Small intestine (tissue), 7 donors: ENCODE results near the gene TCP11. TPM values are rescaled to one million over a fixed set of nuclear protein-coding genes. Genes with fewer than 3 reads are reported as not detected.

Experiments
- DNase-seq, 2 donors: peaks; one replicate each; pipeline versions ENCODE4 v3.0.0 to v3.0.0-alpha.2; 2013
- FAIRE-seq: peaks from 2 replicates; lab custom pipeline; 2012; peaks lifted over from hg19 to GRCh38; lab: Jason Lieb, UNC
- H3K27ac ChIP-seq, 3 donors: one replicate each; pipeline ENCODE4 v1.5.1; 2013; ENCODE audit warnings: low read length in 2 of 3, mild to moderate bottlenecking in 2 of 3, control low read depth in 1 of 3, inconsistent platforms in 1 of 3, low read depth in 1 of 3, moderate library complexity in 1 of 3
- H3K27me3 ChIP-seq, 3 donors: one replicate each; pipeline ENCODE4 v1.6.1; 2013; ENCODE audit warnings: low read length in 3 of 3, inconsistent platforms in 1 of 3; ENCODE audit not compliant: control insufficient read depth in 3 of 3, insufficient read depth in 3 of 3
- H3K36me3 ChIP-seq, 3 donors: one replicate each; pipeline ENCODE4 v1.6.1; 2013; ENCODE audit warnings: low read length in 3 of 3, inconsistent platforms in 1 of 3, low read depth in 1 of 3, mild to moderate bottlenecking in 1 of 3, moderate library complexity in 1 of 3; ENCODE audit not compliant: control insufficient read depth in 3 of 3, insufficient read depth in 2 of 3
- H3K4me1 ChIP-seq, 3 donors: one replicate each; pipeline ENCODE4 v1.6.1; 2013; ENCODE audit warnings: low read length in 2 of 3, inconsistent platforms in 1 of 3, low read depth in 1 of 3, mild to moderate bottlenecking in 1 of 3, moderate library complexity in 1 of 3; ENCODE audit not compliant: control insufficient read depth in 3 of 3, insufficient read depth in 2 of 3
- H3K4me3 ChIP-seq, 3 donors: one replicate each; pipeline ENCODE4 v1.5.1; 2013; ENCODE audit warnings: low read length in 3 of 3, control low read depth in 1 of 3, inconsistent platforms in 1 of 3, low read depth in 1 of 3, mild to moderate bottlenecking in 1 of 3, moderate library complexity in 1 of 3
- H3K9me3 ChIP-seq, 2 donors: one replicate each; pipeline ENCODE4 v1.6.1; 2013; ENCODE audit warnings: low read depth in 1 of 2, low read length in 1 of 2; ENCODE audit not compliant: control insufficient read depth in 2 of 2, insufficient read depth in 1 of 2
- WGBS, 3 donors: extraction: QIAGEN DNeasy Blood & Tissue Kit; methylation state at CpG; one replicate each; pipeline ENCODE4 v1.1.7; 2013; 5-methylcytosine and 5-hydroxymethylcytosine counted together
- polyA plus RNA-seq, 4 donors: library from polyadenylated mRNA; stranded (reverse) in 3 of 4; unstranded in 1 of 4; fragments of 200-250 nt in 3 of 4; fragments of 120-200 nt in 1 of 4; gene quantifications; one replicate each; pipeline versions ENCODE4 v1.2.1 to v1.2.3, GENCODE V29; 2013
- donor health status: healthy with polysubstance abuse.
- donor health status: control.
- donor health status: control.
- donor health status: Bipolar disorder and iron deficiency.
- donor health status: healthy.

Gene TCP11
- polyA plus RNA-seq, 4 donors: 0.03 TPM; not detected in 3

GRCh38 chr6:35183281-35183680 lies 42.1 kb upstream of the TCP11 start:
- H3K4me1 ChIP-seq: peaks cover 0 to 31% (median 4%) of the 10 kb centered on the region in 3 donors
- H3K27me3 ChIP-seq: no peaks in the 10 kb centered on the region
- WGBS, 3 donors: 96 to 99% (median 97%) methylated on average over 2 of the region's 2 CpGs
- no peak overlapping the region for H3K4me3 ChIP-seq
- DNase-seq (no peak), FAIRE-seq (no peak)
- no peaks in the 10 kb centered on the region for H3K36me3 ChIP-seq
- H3K9me3 ChIP-seq: no peaks in the 10 kb centered on the region
- H3K27ac ChIP-seq: no peak overlapping the region

GRCh38 chr6:35181933-35182612 lies 40.9 kb upstream of the TCP11 start:
- Histone ChIP-seq H3K27ac (peak overlapping the region in 2 of 3 donors; percentile 32 to 69), H3K27me3 (peaks cover 0 to 2% (median 0%) of the 10 kb centered on the region in 3 donors), H3K36me3 (no peaks in the 10 kb centered on the region), H3K4me3 (peak overlapping the region in 2 of 3 donors; percentile 20 to 27), H3K9me3 (no peaks in the 10 kb centered on the region), H3K4me1 (peaks cover 0 to 31% (median 4%) of the 10 kb centered on the region in 3 donors)
- DNase-seq: peak; percentile 90 to 92
- WGBS, 3 donors: 16 to 28% (median 25%) methylated on average over 44 to 55 of the region's 55 CpGs
- FAIRE-seq: no peak

- FAIRE-seq (no peak), DNase-seq (peak; percentile 19 to 21)
- Histone ChIP-seq H3K4me3 (no peak overlapping the region), H3K36me3 (no peaks in the 10 kb centered on the region), H3K9me3 (no peaks in the 10 kb centered on the region), H3K4me1 (peaks cover 0 to 31% (median 4%) of the 10 kb centered on the region in 3 donors), H3K27ac (peak overlapping the region in 2 of 3 donors; percentile 26 to 32), H3K27me3 (peaks cover 0 to 4% (median 0%) of the 10 kb centered on the region in 3 donors)
- 30 to 61% (median 46%) methylated on average over 5 of the region's 5 CpGs for WGBS, 3 donors
Measured at GRCh38 chr6:35181308-35181932, 40.3 kb upstream of the TCP11 start.

GRCh38 chr6:35179901-35180535 lies 38.9 kb upstream of the TCP11 start:
- no peaks in the 10 kb centered on the region for H3K36me3 ChIP-seq
- H3K4me1 ChIP-seq: peaks cover 0 to 20% (median 4%) of the 10 kb centered on the region in 3 donors
- H3K27ac ChIP-seq: no peak overlapping the region
- no peak for DNase-seq
- 47 to 75% (median 49%) methylated on average over 2 of the region's 2 CpGs for WGBS, 3 donors
- FAIRE-seq: no peak
- H3K27me3 ChIP-seq: peaks cover 0 to 4% (median 0%) of the 10 kb centered on the region in 3 donors
- H3K4me3 ChIP-seq: no peak overlapping the region
- H3K9me3 ChIP-seq: no peaks in the 10 kb centered on the region

- WGBS, 3 donors: 64 to 76% (median 76%) methylated on average over 5 of the region's 5 CpGs
- FAIRE-seq (no peak), DNase-seq (no peak)
- Histone ChIP-seq H3K27me3 (peaks cover 0 to 4% (median 0%) of the 10 kb centered on the region in 3 donors), H3K9me3 (no peaks in the 10 kb centered on the region), H3K27ac (no peak overlapping the region), H3K4me3 (no peak overlapping the region), H3K4me1 (peaks cover 0 to 15% (median 4%) of the 10 kb centered on the region in 3 donors), H3K36me3 (no peaks in the 10 kb centered on the region)
Measured at GRCh38 chr6:35178932-35179832, 38.0 kb upstream of the TCP11 start.

- DNase-seq: no peak
- peaks cover 0 to 15% (median 4%) of the 10 kb centered on the region in 3 donors for H3K4me1 ChIP-seq
- no peaks in the 10 kb centered on the region for H3K9me3 ChIP-seq
- H3K27me3 ChIP-seq: peaks cover 0 to 4% (median 0%) of the 10 kb centered on the region in 3 donors
- WGBS, 3 donors: 87 to 93% (median 93%) methylated on average over 2 of the region's 2 CpGs
- no peak for FAIRE-seq
- no peaks in the 10 kb centered on the region for H3K36me3 ChIP-seq
- no peak overlapping the region for H3K27ac ChIP-seq
- no peak overlapping the region for H3K4me3 ChIP-seq
Measured at GRCh38 chr6:35178012-35178411, 36.9 kb upstream of the TCP11 start.

- H3K4me3 ChIP-seq: no peak overlapping the region
- FAIRE-seq (no peak), DNase-seq (no peak)
- no peak overlapping the region for H3K27ac ChIP-seq
- H3K9me3 ChIP-seq: no peaks in the 10 kb centered on the region
- no peaks in the 10 kb centered on the region for H3K36me3 ChIP-seq
- peaks cover 0 to 15% (median 4%) of the 10 kb centered on the region in 3 donors for H3K4me1 ChIP-seq
- WGBS, 3 donors: 79 to 88% (median 83%) methylated on average over 2 of the region's 2 CpGs
- peaks cover 0 to 4% (median 0%) of the 10 kb centered on the region in 3 donors for H3K27me3 ChIP-seq
Measured at GRCh38 chr6:35177596-35177995, 36.5 kb upstream of the TCP11 start.
